Naive B cell (primary cell): ENCODE results near the gene GNAI3. TPM values are rescaled to one million over a fixed set of nuclear protein-coding genes. Genes with fewer than 3 reads are reported as not detected.

ENCODE experiments used
- ATAC-seq, 2 donors: fragments of 150-1000 bp; cut with Tn5 transposase; 2 replicates each; pipeline ENCODE4 v1.10.0; 2021; ENCODE audit warnings: low read depth in 2 of 2, mild to moderate bottlenecking in 2 of 2, moderate library complexity in 2 of 2
- DNase-seq: peaks from one replicate; pipeline ENCODE4 v3.0.0; 2022
- H3K27ac Mint-ChIP-seq, 6 donors: one replicate each; pipeline ENCODE4 v1.8.0; 2020 to 2022; ENCODE audit warnings: mild to moderate bottlenecking in 6 of 6, mixed read lengths in 6 of 6, moderate library complexity in 5 of 6, inconsistent platforms in 2 of 6
- H3K27me3 Mint-ChIP-seq, 3 donors: one replicate each; pipeline ENCODE4 v1.8.0; 2021 to 2022; ENCODE audit warnings: mixed read lengths in 3 of 3, mild to moderate bottlenecking in 1 of 3
- H3K36me3 Mint-ChIP-seq, 2 donors: one replicate each; pipeline ENCODE4 v1.8.0; 2020 to 2022; ENCODE audit warnings: mixed read lengths in 2 of 2, inconsistent platforms in 1 of 2, mild to moderate bottlenecking in 1 of 2
- H3K4me1 Mint-ChIP-seq, 3 donors: one replicate each; pipeline ENCODE4 v1.8.0; 2020 to 2022; ENCODE audit warnings: mixed read lengths in 3 of 3, inconsistent platforms in 1 of 3, mild to moderate bottlenecking in 1 of 3, moderate library complexity in 1 of 3
- H3K4me3 Mint-ChIP-seq, 8 donors: one replicate each; pipeline ENCODE4 v1.8.0; 2020 to 2022; ENCODE audit warnings: mild to moderate bottlenecking in 8 of 8, mixed read lengths in 8 of 8, moderate library complexity in 8 of 8, inconsistent platforms in 2 of 8
- H3K9me3 Mint-ChIP-seq, 7 donors: one replicate each; pipeline ENCODE4 v1.8.0; 2020 to 2022; ENCODE audit warnings: mixed read lengths in 7 of 7, mild to moderate bottlenecking in 5 of 7, inconsistent platforms in 2 of 7, moderate library complexity in 1 of 7
- polyA plus RNA-seq, 6 donors: library from polyadenylated mRNA; unstranded; fragments of 300-500 nt; fragmentation: Illumina TruSeq; gene quantifications; one replicate each; pipeline ENCODE4 v1.2.3, GENCODE V29; 2021; ENCODE audit warnings: low read depth in 6 of 6

The GNAI3 gene
- 10 to 100 TPM in 1 of 6 donors, 1 to 10 TPM in 5; 7.6 to 13.9 (median 8.9) TPM for polyA plus RNA-seq

DNA sequence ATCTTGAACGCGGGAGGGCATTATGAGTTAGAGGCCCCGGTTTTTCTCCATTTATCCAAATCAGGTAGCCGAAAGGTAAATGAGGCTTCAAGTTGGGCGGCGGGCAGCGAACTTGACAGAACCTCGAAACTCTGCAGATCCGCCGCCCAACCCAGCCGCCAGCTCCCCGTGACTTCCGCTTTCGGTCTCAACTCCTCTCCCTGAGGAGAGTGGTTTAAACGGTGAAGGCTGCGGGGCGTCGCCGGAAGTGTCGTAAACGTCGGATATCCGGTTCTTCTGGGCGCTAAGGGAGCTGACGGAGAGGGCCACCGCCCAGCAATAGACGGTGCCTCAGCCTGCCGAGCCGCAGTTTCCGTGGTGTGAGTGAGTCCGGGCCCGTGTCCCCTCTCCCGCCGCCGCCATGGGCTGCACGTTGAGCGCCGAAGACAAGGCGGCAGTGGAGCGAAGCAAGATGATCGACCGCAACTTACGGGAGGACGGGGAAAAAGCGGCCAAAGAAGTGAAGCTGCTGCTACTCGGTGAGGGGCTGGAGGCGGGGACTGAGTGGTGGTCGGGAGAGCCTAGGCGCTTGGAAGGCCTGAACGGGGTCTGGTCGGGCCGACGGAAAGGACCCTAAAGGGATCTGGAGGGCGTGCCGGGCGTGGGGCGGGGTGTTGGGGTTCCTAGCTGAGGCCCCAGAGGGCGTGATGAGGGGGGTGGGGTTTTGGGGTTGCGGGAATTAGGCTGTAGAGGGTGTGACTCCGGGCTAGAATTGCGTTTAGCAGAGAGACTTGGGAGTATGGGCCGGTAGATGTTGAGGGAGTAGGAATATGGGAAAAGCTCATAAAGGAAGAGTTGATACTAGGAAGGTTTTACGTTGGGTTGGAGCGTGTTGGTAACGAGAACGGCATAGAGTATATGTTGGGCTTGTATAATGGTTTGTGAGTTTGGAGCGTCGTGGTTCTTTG, at the start of gene GNAI3:
Gene GNAI3, plus strand, starts transcription at position 295 of the 947 bp plus-strand sequence. Its CDS starts 106 bp downstream, at position 401.
- DNase-seq (peak; percentile 96), ATAC-seq (peak; percentile 92)
- Mint-ChIP-seq H3K4me1 (peaks cover 32 to 61% (median 43%) of the 10 kb centered on the region in 3 donors), H3K27me3 (no peaks in the 10 kb centered on the region), H3K4me3 (peak within 1 kb of the TSS; percentile 93 to 100 (median 98)), H3K27ac (peak within 1 kb of the TSS; percentile 97 to 100 (median 100)), H3K9me3 (no peaks in the 10 kb centered on the region), H3K36me3 (peaks cover 0 to 7% of the 10 kb centered on the region in 2 donors)

DNA sequence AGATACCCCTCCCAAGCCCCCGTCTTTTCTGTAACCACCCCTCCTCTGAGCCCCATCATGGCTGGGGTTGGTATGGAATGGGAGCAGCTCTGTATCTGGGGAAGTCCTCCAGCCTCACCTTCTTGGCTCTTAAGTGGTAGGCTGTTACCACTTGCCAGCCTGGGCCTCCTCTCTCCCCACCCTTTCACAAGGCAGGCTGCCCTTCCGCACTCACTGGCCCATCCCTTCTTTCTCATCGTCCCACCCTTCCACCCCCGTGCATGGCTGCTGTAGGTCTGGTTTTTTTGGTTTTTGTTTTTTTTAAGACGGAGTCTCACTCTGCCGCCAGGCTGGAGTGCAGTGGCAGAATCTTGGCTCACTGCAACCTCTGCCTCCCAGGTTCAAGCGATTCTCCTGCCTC, 49.3 kb upstream of the GNAI3 start:
- DNase-seq (no peak), ATAC-seq (no peak)
- H3K27me3 Mint-ChIP-seq, result no peaks in the 10 kb centered on the region
- no peak overlapping the region for H3K4me3 Mint-ChIP-seq
- peaks cover 5 to 7% of the 10 kb centered on the region in 2 donors for H3K36me3 Mint-ChIP-seq
- peaks cover 33 to 71% (median 63%) of the 10 kb centered on the region in 3 donors for H3K4me1 Mint-ChIP-seq
- no peak overlapping the region for H3K27ac Mint-ChIP-seq
- H3K9me3 Mint-ChIP-seq, result no peaks in the 10 kb centered on the region

DNA sequence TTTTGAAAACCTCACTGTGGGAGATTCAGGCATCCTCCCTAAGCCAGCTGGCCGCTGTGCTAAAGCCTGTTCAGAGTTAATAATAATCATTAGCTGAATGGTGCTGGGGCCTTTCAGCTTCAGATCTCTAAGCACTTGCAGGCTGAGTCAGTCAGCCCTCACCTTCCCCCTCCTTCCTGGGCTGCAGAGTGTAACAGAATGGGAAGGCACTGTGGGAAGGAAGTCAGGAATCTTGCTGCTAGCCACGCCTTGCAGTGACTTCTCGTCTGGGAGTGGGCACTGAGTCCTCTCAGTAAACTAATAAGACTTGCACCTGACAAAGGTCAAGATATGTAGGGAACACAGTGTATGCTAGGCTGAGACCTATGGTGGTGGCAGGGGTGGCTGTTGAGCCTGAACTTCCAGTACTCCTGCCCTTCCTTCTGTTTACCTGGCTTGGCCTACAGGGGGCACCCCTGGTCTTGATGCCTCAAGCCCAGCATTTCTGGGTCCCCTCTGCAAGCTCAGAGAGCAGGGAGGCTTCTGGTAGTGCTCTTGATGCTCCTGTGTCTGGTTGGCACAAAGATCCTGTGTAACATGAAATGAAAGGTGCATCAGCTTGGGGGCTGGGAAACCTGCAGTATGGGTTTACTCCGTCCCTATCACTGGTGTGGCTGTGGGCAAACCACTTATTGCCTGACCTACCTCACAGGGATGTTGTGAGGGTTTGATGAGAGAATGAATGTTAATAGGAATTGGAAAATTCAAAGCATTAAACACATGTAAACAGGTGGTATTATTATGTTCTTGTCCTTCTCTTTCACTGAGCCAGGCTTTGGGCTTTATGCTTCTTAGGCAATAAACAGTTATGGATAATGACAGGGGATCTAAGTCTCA, 48.5 kb upstream of the GNAI3 start:
- no peaks in the 10 kb centered on the region for H3K9me3 Mint-ChIP-seq
- no peaks in the 10 kb centered on the region for H3K27me3 Mint-ChIP-seq
- no peak for DNase-seq
- peaks cover 5 to 7% of the 10 kb centered on the region in 2 donors for H3K36me3 Mint-ChIP-seq
- peak; percentile 49 to 66 for ATAC-seq
- H3K27ac Mint-ChIP-seq, result peak overlapping the region in 3 of 6 donors; percentile 10 to 56 (median 29)
- H3K4me3 Mint-ChIP-seq, result peak overlapping the region in 1 of 8 donors; percentile 2
- H3K4me1 Mint-ChIP-seq, result peaks cover 28 to 63% (median 55%) of the 10 kb centered on the region in 3 donors

DNA sequence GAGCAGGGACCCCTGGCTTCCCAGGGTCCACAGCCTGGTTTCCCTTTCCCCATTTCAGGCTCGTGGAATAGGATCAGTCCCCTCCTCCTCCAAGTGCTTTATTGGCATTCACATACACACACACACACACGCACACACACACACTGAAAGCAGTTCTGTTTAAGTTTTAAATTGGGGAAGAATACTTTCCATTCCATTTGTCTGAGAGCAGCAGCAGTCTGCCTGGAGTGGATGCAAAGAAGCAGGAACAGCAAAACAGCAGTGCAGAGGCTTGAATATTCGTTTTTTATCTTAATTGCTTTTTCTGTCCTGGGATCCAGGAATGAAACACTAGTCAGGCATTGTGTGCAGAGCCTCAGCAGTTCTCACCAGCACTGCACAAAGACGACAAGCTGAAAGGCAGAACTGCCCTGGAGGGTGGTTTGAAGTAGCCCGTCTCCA, 47.5 kb upstream of the GNAI3 start:
- Mint-ChIP-seq H3K27me3 (no peaks in the 10 kb centered on the region), H3K27ac (no peak overlapping the region), H3K4me1 (peaks cover 20 to 53% (median 45%) of the 10 kb centered on the region in 3 donors), H3K4me3 (no peak overlapping the region), H3K36me3 (peaks cover 5 to 7% of the 10 kb centered on the region in 2 donors), H3K9me3 (no peaks in the 10 kb centered on the region)
- DNase-seq (no peak), ATAC-seq (no peak)

DNA sequence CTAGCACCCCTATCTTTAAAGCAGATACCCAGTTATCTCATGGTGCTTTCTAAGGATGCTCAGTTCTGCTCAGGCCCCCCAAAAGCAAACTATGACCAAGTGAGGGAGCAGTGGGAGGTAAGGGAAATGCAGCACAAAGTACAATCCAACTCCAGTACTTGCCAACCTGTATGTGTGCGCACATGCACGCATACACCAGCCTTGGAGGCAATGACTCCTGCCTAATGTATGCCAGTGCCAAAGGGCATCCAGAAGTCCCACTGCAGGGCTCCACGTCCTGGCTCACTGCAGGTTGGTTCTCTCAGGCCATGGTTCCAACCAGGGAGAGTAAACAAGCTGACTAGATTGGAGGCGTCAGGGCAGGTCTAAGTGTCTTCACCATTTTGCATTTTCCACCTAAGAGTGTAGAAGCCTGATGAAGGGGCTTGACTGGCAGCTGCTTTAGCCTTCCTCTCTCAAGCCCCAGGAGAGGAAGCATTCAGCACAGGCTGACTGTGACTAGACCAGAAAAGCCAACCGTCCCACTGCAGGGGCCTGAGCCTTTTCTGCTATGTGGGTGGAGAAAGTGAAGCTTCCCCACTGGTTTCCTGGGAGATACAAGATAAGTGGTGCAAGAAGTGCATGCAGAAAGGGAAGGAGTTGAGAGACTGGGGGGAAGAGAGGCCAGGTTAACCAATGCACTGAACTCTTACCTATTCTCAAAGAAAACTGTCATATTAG, 46.6 kb upstream of the GNAI3 start:
- H3K4me1 Mint-ChIP-seq, result peaks cover 16 to 47% (median 36%) of the 10 kb centered on the region in 3 donors
- peak overlapping the region in 5 of 8 donors; percentile 10 to 75 (median 46) for H3K4me3 Mint-ChIP-seq
- H3K27me3 Mint-ChIP-seq, result no peaks in the 10 kb centered on the region
- no peaks in the 10 kb centered on the region for H3K36me3 Mint-ChIP-seq
- DNase-seq (no peak), ATAC-seq (no peak)
- H3K9me3 Mint-ChIP-seq, result no peaks in the 10 kb centered on the region
- H3K27ac Mint-ChIP-seq, result peak overlapping the region in 2 of 6 donors; percentile 31 to 68

DNA sequence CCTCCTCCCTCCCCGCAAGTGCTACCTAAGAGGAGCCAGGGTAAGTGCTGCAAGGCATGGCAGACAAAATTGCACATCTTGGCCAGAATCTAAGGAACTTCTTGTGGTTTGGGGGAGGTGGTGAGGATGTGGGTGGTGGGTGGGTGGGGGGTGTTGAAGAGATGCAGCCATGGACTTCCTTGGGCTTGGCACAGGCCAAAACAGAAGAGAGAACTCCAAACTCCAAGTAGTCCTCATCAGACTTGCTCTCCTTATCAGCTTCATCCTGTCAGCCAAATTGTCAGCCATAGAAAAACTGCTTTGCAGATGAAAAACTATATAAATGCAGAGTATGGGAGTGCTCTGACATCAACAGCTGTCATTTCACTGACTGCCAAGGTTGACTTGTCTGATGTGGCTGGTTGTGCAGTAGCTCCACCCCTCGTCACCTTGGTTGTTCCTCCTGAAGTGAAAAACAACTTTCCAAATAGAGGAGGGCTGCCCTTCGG, 46.0 kb upstream of the GNAI3 start:
- DNase-seq, result no peak
- Mint-ChIP-seq H3K36me3 (no peaks in the 10 kb centered on the region), H3K27me3 (no peaks in the 10 kb centered on the region), H3K9me3 (no peaks in the 10 kb centered on the region), H3K4me3 (peak overlapping the region in 4 of 8 donors; percentile 32 to 61 (median 52)), H3K27ac (peak overlapping the region in 4 of 6 donors; percentile 3 to 62 (median 30)), H3K4me1 (peaks cover 16 to 45% (median 34%) of the 10 kb centered on the region in 3 donors)
- peak; percentile 76 to 78 for ATAC-seq

DNA sequence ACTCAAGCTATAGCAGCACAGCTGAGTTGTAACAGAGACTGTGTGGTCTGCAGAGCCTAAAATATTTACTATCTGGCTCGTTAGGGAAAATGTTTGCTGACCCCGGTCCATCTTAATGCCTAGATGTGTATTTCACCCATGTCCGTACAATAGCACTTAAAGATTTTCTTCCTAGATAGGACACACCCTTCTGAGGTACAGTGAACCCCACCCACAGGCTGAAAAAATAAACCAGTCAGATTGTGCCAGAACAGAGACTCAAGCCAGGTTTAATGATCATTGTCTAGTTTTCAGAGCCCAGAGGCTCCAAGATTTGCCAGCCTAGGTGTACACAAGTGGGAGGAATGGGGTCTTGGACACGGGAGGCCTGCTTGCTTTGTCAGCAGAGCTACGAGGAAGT, 44.5 kb upstream of the GNAI3 start:
- H3K4me1 Mint-ChIP-seq, result peaks cover 21 to 44% (median 43%) of the 10 kb centered on the region in 3 donors
- no peak overlapping the region for H3K4me3 Mint-ChIP-seq
- no peaks in the 10 kb centered on the region for H3K9me3 Mint-ChIP-seq
- H3K27ac Mint-ChIP-seq, result no peak overlapping the region
- ATAC-seq, result no peak
- peaks cover 0 to 9% (median 8%) of the 10 kb centered on the region in 3 donors for H3K27me3 Mint-ChIP-seq
- DNase-seq, result no peak
- H3K36me3 Mint-ChIP-seq, result no peaks in the 10 kb centered on the region

DNA sequence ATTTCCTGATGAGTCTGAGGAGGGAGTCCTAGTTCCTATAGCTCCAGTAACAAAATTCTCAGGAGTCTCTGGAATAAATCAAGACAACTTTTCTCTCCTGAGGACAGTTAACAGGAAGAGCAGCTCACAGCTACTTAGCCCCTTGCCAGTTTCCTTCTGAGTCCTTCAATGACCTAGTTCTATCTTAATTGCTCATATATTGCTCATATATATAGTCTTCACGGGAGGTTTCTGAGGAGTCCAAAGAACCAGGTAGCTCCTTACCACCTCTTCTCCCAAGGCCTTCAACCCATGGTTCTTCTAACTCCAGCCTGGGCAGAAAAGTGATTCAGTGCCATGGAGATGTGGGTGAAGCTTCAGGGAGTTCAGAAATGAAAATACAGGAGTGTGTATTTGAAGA, 43.4 kb upstream of the GNAI3 start:
- H3K27ac Mint-ChIP-seq, result peak overlapping the region in 2 of 6 donors; percentile 7 to 50
- peaks cover 0 to 12% (median 8%) of the 10 kb centered on the region in 3 donors for H3K27me3 Mint-ChIP-seq
- no peak overlapping the region for H3K4me3 Mint-ChIP-seq
- DNase-seq, result no peak
- H3K36me3 Mint-ChIP-seq, result no peaks in the 10 kb centered on the region
- peaks cover 26 to 44% (median 39%) of the 10 kb centered on the region in 3 donors for H3K4me1 Mint-ChIP-seq
- H3K9me3 Mint-ChIP-seq, result no peaks in the 10 kb centered on the region
- ATAC-seq, result no peak

DNA sequence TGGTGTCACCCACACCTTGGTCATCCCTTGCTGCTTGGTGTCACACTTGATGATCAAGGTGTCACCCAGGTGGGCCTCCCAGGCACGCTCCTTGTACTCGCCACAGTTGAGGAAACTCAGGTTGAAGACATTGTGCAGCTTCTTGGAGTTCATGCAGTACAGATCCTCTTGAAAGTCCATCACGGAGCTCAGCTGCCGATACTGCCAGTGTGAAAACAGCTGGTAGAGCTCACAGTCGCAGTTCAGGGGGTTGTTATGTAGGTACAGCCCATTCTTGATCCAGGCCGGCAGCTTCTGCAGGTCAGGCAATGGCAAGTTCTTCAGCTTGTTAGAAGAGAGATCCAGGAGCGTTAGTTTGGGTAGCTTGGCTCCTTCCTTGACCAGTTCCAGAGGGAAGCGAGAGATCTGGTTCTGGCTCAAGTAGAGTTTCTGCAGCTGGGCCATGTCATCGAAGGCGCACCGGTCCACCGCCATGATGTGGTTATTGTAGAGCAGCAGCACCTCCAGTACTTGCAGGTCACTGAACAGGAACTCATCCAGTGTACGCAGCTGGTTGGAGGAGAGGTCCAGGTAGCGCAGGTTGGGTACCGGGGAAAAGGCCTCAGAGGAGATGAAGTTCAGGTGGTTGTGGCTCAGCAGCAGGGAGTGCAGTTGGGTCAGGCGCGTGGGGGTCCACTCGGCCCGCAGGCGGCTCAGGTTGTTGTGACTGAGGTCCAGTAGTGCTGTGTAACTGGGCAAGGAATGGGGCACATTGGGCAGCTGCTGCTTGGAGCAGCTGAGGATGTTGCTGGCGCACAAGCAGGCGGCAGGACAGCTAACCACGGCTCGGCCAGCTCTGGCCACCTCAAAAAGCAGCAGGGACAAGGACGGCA, 40.2 kb upstream of the GNAI3 start:
- Mint-ChIP-seq H3K36me3 (no peaks in the 10 kb centered on the region), H3K9me3 (no peaks in the 10 kb centered on the region), H3K27ac (peak overlapping the region in 4 of 6 donors; percentile 50 to 94 (median 68)), H3K4me3 (peak overlapping the region; percentile 70 to 91 (median 86)), H3K27me3 (peaks cover 7 to 39% (median 28%) of the 10 kb centered on the region in 3 donors), H3K4me1 (peaks cover 19 to 25% (median 20%) of the 10 kb centered on the region in 3 donors)
- ATAC-seq (no peak), DNase-seq (no peak)

DNA sequence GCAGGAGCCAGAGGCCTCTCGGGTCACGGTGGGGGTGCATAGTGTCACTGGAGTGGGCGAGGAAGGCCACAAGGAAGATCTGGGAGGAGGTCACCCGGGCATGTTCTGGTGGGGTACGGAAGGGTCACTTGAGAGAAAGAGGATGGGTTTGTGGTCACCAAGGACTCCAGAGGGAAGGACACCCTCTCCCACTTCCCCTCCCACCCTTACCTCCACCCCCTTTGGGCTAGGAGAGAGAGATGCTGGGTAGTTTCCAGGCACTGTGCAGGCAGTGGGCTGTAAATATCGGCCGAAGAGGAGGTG, 39.6 kb upstream of the GNAI3 start:
- DNase-seq, result no peak
- no peak for ATAC-seq

DNA sequence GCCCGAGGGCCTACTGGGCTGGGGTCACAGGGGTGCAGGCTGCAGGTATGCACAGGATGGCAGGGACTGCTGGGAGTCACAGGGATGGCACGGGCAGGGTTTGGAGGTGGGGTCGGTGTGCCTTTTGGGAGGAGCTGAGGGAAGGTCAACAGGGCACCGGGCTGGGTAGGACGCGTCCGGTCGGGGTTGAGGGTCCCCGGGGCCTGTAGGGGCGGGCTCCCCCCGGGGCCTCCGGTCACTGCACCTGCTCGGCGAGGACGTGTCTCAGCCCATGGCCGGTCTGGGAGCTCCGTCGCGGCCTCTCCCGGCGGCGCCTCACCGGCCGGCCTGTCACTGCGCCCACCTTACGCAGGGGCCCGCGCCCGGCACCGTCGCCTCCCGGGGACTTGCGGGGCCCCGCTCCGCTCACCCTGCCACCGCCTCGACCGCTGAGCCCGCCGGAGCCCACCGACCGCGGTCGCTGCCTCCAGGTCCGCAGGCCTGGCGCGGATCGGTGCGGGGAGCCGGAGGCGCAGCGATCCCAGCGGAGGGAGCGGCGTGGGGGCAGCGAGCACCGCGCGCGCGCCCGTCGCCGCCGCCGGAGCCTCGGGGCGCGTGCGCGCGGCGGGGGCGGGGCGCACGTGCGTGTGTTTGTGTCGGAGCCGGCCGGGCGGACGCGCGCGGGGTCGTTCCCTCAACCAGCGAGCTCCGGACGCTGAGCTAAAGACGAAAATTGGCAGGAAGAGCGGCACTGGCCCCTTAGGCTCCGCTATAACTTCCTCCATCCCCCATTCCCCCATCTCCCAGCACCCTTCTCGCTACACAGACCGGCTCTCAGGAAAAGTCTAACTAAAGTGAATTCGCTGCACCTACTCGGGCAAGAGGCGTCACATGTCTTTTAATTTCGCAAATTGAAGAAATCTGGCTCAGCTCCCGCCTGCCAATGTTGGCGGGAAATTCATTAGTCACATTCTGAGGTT, 39.0 kb upstream of the GNAI3 start, which contains the start of gene AMIGO1:
Gene AMIGO1, minus strand, starts transcription at position 552 of the 959 bp plus-strand sequence. CDS start 815 bp downstream, outside the sequence.
- H3K4me1 Mint-ChIP-seq, result peaks cover 17 to 25% (median 20%) of the 10 kb centered on the region in 3 donors
- peaks cover 9 to 39% (median 28%) of the 10 kb centered on the region in 3 donors for H3K27me3 Mint-ChIP-seq
- peak; percentile 58 for DNase-seq
- peak within 1 kb of the TSS; percentile 87 to 97 (median 92) for H3K4me3 Mint-ChIP-seq
- H3K9me3 Mint-ChIP-seq, result no peaks in the 10 kb centered on the region
- H3K27ac Mint-ChIP-seq, result peak within 1 kb of the TSS; percentile 47 to 94 (median 80)
- ATAC-seq, result peak; percentile 71 to 83
- H3K36me3 Mint-ChIP-seq, result no peaks in the 10 kb centered on the region

More for the DNA sequence above, 39.6 kb upstream of the GNAI3 start:
- Mint-ChIP-seq H3K27ac (peak overlapping the region; percentile 47 to 94 (median 80)), H3K9me3 (no peaks in the 10 kb centered on the region), H3K36me3 (no peaks in the 10 kb centered on the region), H3K4me1 (peaks cover 17 to 25% (median 20%) of the 10 kb centered on the region in 3 donors), H3K4me3 (peak overlapping the region; percentile 70 to 91 (median 86)), H3K27me3 (peaks cover 9 to 39% (median 28%) of the 10 kb centered on the region in 3 donors)
